Transverse colon (tissue), 4 donors: ENCODE results near the gene VSIG10L2.

Source experiments
- POLR2AphosphoS5 ChIP-seq, 3 donors: sonication (generic); formaldehyde crosslinking; IDR thresholded peaks; one replicate each; pipeline ENCODE4 v1.6.1; 2016; ENCODE audit warnings: antibody characterized with exemption in 3 of 3
- TF ChIP-seq, protein P1 (sequence below), 5 experiments: fragments of 200-600 bp in 3 of 5; fragments of 450-650 bp in 2 of 5; sonication (generic) in 3 of 5; IDR thresholded peaks; 1 replicate in 2 of 5; 2 replicates in 3 of 5; pipeline ENCODE4 v1.5.1; 2016 to 2017; ENCODE audit warnings: antibody characterized with exemption in 5 of 5, inconsistent platforms in 3 of 5, mild to moderate bottlenecking in 2 of 5, moderate library complexity in 1 of 5

DNA sequence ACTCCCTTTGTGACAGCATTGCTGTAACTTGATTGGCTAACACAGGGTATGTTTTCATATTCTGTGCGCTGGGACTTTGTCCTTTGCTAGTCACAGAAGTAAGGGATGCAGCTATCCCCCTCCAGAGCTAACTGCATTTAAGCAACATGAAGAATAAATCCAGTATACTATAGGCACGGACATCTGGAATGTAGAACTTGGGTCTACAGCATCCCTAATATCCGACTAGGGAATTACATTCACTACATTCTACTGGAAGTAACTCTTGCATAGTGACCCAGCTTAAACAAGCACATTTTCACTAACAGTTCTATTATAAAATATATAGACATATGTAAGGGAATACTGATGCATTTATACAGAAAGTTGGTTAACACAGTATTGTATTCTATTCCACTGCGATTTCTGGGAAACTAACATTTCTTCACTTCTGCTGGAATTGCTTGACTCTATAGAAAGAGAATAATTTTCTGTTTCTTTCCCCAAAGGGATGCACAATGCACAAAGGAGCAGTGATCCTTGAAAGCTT is 13.1 kb downstream of the VSIG10L2 start:
- TF ChIP-seq, protein P1, sequence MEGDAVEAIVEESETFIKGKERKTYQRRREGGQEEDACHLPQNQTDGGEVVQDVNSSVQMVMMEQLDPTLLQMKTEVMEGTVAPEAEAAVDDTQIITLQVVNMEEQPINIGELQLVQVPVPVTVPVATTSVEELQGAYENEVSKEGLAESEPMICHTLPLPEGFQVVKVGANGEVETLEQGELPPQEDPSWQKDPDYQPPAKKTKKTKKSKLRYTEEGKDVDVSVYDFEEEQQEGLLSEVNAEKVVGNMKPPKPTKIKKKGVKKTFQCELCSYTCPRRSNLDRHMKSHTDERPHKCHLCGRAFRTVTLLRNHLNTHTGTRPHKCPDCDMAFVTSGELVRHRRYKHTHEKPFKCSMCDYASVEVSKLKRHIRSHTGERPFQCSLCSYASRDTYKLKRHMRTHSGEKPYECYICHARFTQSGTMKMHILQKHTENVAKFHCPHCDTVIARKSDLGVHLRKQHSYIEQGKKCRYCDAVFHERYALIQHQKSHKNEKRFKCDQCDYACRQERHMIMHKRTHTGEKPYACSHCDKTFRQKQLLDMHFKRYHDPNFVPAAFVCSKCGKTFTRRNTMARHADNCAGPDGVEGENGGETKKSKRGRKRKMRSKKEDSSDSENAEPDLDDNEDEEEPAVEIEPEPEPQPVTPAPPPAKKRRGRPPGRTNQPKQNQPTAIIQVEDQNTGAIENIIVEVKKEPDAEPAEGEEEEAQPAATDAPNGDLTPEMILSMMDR (IDR thresholded peaks at IDR 0.05), result no peak
- TF ChIP-seq POLR2AphosphoS5 (IDR thresholded peaks at IDR 0.05), result no peak
